Nephron (organoid): Measurements from ENCODE around the gene SNRNP25.

Experiments used
- H3K27ac Mint-ChIP-seq, 3 experiments: 2 replicates each; pipeline ENCODE4 v1.8.0; 2020; ENCODE audit warnings: mixed read lengths in 3 of 3, mild to moderate bottlenecking in 2 of 3, moderate library complexity in 1 of 3
- H3K27me3 Mint-ChIP-seq: 2 replicates; pipeline ENCODE4 v1.8.0; 2021; ENCODE audit warnings: low read depth, mild to moderate bottlenecking, moderate library complexity, mixed read lengths
- H3K36me3 Mint-ChIP-seq: 2 replicates; pipeline ENCODE4 v1.8.0; 2020; ENCODE audit warnings: low read depth, mixed read lengths
- H3K4me1 Mint-ChIP-seq: 2 replicates; pipeline ENCODE4 v1.8.0; 2020; ENCODE audit warnings: mixed read lengths
- H3K4me3 Mint-ChIP-seq, 3 experiments: 2 replicates each; pipeline ENCODE4 v1.8.0; 2020; ENCODE audit warnings: mild to moderate bottlenecking in 3 of 3, mixed read lengths in 3 of 3, moderate library complexity in 2 of 3
- H3K9me3 Mint-ChIP-seq: 2 replicates; pipeline ENCODE4 v1.8.0; 2020; ENCODE audit warnings: mixed read lengths
- CTCF ChIP-seq, 3 experiments: fragments of 200-600 bp; sonication (generic); IDR thresholded peaks; one replicate each; pipeline ENCODE4 v1.5.0; 2021; ENCODE audit warnings: antibody characterized with exemption in 3 of 3; ENCODE audit not compliant: unreplicated experiment in 3 of 3

The SNRNP25 gene

GRCh38 chr16:71540-72401, 18.1 kb downstream of the SNRNP25 start:
- H3K36me3 Mint-ChIP-seq = no peaks in the 10 kb centered on the region
- no peaks in the 10 kb centered on the region for H3K9me3 Mint-ChIP-seq
- H3K27ac Mint-ChIP-seq = peak overlapping the region; percentile 87 to 96 (median 95)
- TF ChIP-seq CTCF (IDR thresholded peaks at IDR 0.05; ENCODE audit: unreplicated experiment in 3 of 3) = no peak
- H3K4me1 Mint-ChIP-seq = peaks cover 61% of the 10 kb centered on the region
- H3K4me3 Mint-ChIP-seq = peak overlapping the region; percentile 85 to 95 (median 91)
- H3K27me3 Mint-ChIP-seq = no peaks in the 10 kb centered on the region

- peak within 1 kb of the TSS; percentile 85 to 95 (median 91) for H3K4me3 Mint-ChIP-seq
- H3K27me3 Mint-ChIP-seq = no peaks in the 10 kb centered on the region
- TF ChIP-seq CTCF (IDR thresholded peaks at IDR 0.05; ENCODE audit: unreplicated experiment in 3 of 3) = no peak
- H3K4me1 Mint-ChIP-seq = peaks cover 51% of the 10 kb centered on the region
- no peaks in the 10 kb centered on the region for H3K36me3 Mint-ChIP-seq
- H3K27ac Mint-ChIP-seq = peak within 1 kb of the TSS; percentile 87 to 97 (median 95)
- H3K9me3 Mint-ChIP-seq = no peaks in the 10 kb centered on the region
Observed at GRCh38 chr16:72561-73548, 19.2 kb downstream of the SNRNP25 start, which contains the start of gene RHBDF1. TSS of gene RHBDF1 (minus strand) at chr16:72631. CDS start at chr16:65015, 7,616 bp downstream.

GRCh38 chr16:74051-74746, 20.6 kb downstream of the SNRNP25 start:
- Mint-ChIP-seq H3K4me1 (peaks cover 47% of the 10 kb centered on the region), H3K27me3 (no peaks in the 10 kb centered on the region), H3K36me3 (no peaks in the 10 kb centered on the region), H3K4me3 (peak overlapping the region; percentile 81 to 91 (median 90)), H3K27ac (peak overlapping the region; percentile 87 to 93 (median 90)), H3K9me3 (no peaks in the 10 kb centered on the region)
- no peak for TF ChIP-seq CTCF (IDR thresholded peaks at IDR 0.05; ENCODE audit: unreplicated experiment in 3 of 3)

- H3K27ac Mint-ChIP-seq = peak overlapping the region; percentile 79 to 93 (median 87)
- H3K9me3 Mint-ChIP-seq = no peaks in the 10 kb centered on the region
- H3K27me3 Mint-ChIP-seq = no peaks in the 10 kb centered on the region
- no peak for TF ChIP-seq CTCF (IDR thresholded peaks at IDR 0.05; ENCODE audit: unreplicated experiment in 3 of 3)
- H3K36me3 Mint-ChIP-seq = no peaks in the 10 kb centered on the region
- H3K4me1 Mint-ChIP-seq = peaks cover 40% of the 10 kb centered on the region
- H3K4me3 Mint-ChIP-seq = peak overlapping the region; percentile 79 to 85 (median 81)
Observed at GRCh38 chr16:74747-75334, 21.2 kb downstream of the SNRNP25 start.
